K562 (cell line): Measurements from ENCODE around the gene MBLAC2. TPM values are rescaled to one million over a fixed set of nuclear protein-coding genes. Genes with fewer than 3 reads are reported as not detected.
A peak's percentile ranks its signal among the peaks of the same experiment; 100 is the strongest.

Experiments used
- ELF1 ChIP-seq: fragments of 200-800 bp; sonication (Bioruptor generic); IDR thresholded peaks from 2 replicates; pipeline ENCODE4 v1.6.1; 2016; ENCODE audit warnings: missing genetic modification characterization, missing compliant biosample characterization
- ERF ChIP-seq: fragments of 450-650 bp; formaldehyde crosslinking; IDR thresholded peaks from 2 replicates; pipeline ENCODE4 v1.4.0; 2020; ENCODE audit warnings: mild to moderate bottlenecking, mixed read lengths
- ETV1 ChIP-seq: fragments of 450-650 bp; conservative IDR thresholded peaks from 2 replicates; pipeline ENCODE4 v1.6.1; 2016; ENCODE audit warnings: missing genetic modification characterization, control low read depth, low read depth, missing compliant biosample characterization
- L3MBTL2 ChIP-seq: fragments of 450-650 bp; IDR thresholded peaks from 2 replicates; pipeline ENCODE4 v1.6.1; 2016; ENCODE audit warnings: mild to moderate bottlenecking, moderate library complexity
- MYNN ChIP-seq, 2 experiments: sonication (generic); formaldehyde crosslinking in 1 of 2; IDR thresholded peaks; 2 replicates each; pipeline versions ENCODE4 v1.5.0 to v1.6.1; 2016 to 2020; ENCODE audit warnings: antibody characterized with exemption in 1 of 2, missing genetic modification reagents in 1 of 2
- NFIX ChIP-seq: fragments of 250-450 bp; sonication (Bioruptor Pico); IDR thresholded peaks from 2 replicates; pipeline ENCODE4 v1.4.0; 2020; ENCODE audit warnings: low read depth, mild to moderate bottlenecking, moderate library complexity
- NUFIP1 ChIP-seq: fragments of 450-650 bp; IDR thresholded peaks from 2 replicates; pipeline ENCODE4 v1.6.1; 2018; ENCODE audit not compliant: partially characterized antibody
- ZBTB17 ChIP-seq: fragments of 450-650 bp; formaldehyde crosslinking; IDR thresholded peaks from 2 replicates; pipeline ENCODE4 v1.4.0; 2020; ENCODE audit warnings: mild to moderate bottlenecking
- ZFPM2 ChIP-seq: fragments of 250-450 bp; sonication (Bioruptor Pico); IDR thresholded peaks from 2 replicates; pipeline ENCODE4 v1.5.1; 2022; ENCODE audit warnings: mild to moderate bottlenecking
- ZKSCAN3 ChIP-seq: fragments of 250-450 bp; sonication (Bioruptor Pico); IDR thresholded peaks from 2 replicates; pipeline ENCODE4 v1.4.0; 2020
- ZKSCAN8 ChIP-seq: fragments of 200-800 bp; sonication (Bioruptor generic); IDR thresholded peaks from 2 replicates; pipeline ENCODE4 v1.6.1; 2016; ENCODE audit warnings: missing genetic modification characterization, missing compliant biosample characterization
- ZNF12 ChIP-seq: sonication (generic); formaldehyde crosslinking; IDR thresholded peaks from 2 replicates; pipeline ENCODE4 v1.4.0; 2020; ENCODE audit warnings: mild to moderate bottlenecking, missing genetic modification reagents
- ZNF408 ChIP-seq: fragments of 250-450 bp; sonication (Bioruptor Pico); IDR thresholded peaks from 2 replicates; pipeline ENCODE4 v1.4.0; 2020; ENCODE audit warnings: low read depth, mild to moderate bottlenecking, moderate library complexity
- polyA plus RNA-seq, 8 experiments: library from polyadenylated mRNA; depleted of rRNA in 4 of 8; stranded (reverse) in 5 of 8; unstranded in 3 of 8; fragments of >200 nt; fragmentation: Nextera tagmentation in 2 of 8; fragmentation: Illumina TruSeq in 1 of 8; extraction: Ambion mirVana in 2 of 8; extraction: Trizol in 1 of 8; gene quantifications; 2 replicates each; pipeline versions ENCODE4 v1.2.1 to v1.2.3, GENCODE V29; 2011 to 2014; ENCODE audit warnings: inconsistent platforms in 1 of 8, missing spikeins in 1 of 8
- total RNA-seq, 7 experiments: library from RNA; depleted of rRNA in 6 of 7; stranded (reverse); fragments of >200 nt in 6 of 7; fragmentation: Illumina TruSeq in 2 of 7; extraction: Trizol in 2 of 7; gene quantifications; 2 replicates each; pipeline versions ENCODE4 v1.2.1 to v1.2.3, GENCODE V29; 2011 to 2021; ENCODE audit warnings: low replicate concordance in 1 of 7
- TF ChIP-seq, protein P1 (sequence below): fragments of 450-650 bp; IDR thresholded peaks from 2 replicates; pipeline ENCODE4 v1.6.1; 2016; ENCODE audit warnings: low read depth
- TF ChIP-seq, protein P2 (sequence below): fragments of 250-450 bp; sonication (Bioruptor Pico); IDR thresholded peaks from 2 replicates; pipeline ENCODE4 v1.9.0; 2021; ENCODE audit warnings: mild to moderate bottlenecking
- TF ChIP-seq, protein P3 (sequence below): fragments of 200-800 bp; sonication (Bioruptor generic); IDR thresholded peaks from 2 replicates; pipeline ENCODE4 v1.6.1; 2017; ENCODE audit warnings: missing genetic modification characterization, missing compliant biosample characterization
- TF ChIP-seq, protein P4 (sequence below): fragments of 450-650 bp; formaldehyde crosslinking; IDR thresholded peaks from 2 replicates; pipeline ENCODE4 v1.4.0; 2022; ENCODE audit warnings: missing genetic modification characterization

Gene MBLAC2
- total and polyA plus RNA-seq, 9 of the 15 experiments (the other 6 are each of a cell fraction or from before 2014, with no cell fraction given), result 2.4 to 13.1 (median 10.3) TPM

DNA sequence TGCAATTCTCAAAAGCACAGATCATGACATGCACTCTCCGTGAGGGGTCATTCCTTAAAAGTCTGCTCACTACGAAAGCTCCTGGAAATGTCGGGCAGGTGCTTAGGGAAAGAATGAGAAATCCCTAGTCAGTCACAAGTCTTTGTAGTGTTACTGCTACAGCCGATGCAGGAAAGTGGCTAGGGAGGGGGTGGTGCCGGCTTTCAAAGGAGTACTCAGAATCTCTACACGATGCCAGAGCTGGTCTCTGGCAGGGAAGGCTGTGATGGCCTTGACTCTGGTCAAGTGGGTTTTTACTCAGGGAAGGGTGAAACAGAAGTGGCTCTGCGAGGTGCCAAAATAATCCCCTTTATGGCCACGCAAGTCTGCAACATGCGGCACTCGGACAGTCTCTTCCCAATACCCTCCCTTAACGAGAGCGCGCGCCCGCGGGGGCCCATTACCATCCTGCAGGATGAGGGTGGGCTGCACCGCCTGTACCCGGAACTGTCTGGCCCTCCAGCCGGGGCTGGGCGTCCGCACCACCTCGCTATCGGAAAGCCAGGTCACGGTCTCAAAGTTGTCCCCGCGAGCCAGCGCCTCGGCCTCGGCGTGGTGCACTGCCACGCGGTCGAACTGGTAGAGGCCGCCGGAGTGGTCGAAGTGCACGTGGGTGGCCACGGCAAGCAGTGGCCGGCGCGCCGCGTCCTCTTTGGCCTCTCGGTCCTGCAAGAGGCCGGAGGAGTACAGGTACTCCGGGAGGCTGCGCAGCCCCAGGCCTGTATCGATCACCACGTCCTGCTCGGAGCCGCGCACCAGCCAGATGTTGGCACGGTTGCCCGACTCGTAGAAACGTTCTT lies 956 bp downstream of the MBLAC2 start (continued):
- TF ChIP-seq, protein P1, sequence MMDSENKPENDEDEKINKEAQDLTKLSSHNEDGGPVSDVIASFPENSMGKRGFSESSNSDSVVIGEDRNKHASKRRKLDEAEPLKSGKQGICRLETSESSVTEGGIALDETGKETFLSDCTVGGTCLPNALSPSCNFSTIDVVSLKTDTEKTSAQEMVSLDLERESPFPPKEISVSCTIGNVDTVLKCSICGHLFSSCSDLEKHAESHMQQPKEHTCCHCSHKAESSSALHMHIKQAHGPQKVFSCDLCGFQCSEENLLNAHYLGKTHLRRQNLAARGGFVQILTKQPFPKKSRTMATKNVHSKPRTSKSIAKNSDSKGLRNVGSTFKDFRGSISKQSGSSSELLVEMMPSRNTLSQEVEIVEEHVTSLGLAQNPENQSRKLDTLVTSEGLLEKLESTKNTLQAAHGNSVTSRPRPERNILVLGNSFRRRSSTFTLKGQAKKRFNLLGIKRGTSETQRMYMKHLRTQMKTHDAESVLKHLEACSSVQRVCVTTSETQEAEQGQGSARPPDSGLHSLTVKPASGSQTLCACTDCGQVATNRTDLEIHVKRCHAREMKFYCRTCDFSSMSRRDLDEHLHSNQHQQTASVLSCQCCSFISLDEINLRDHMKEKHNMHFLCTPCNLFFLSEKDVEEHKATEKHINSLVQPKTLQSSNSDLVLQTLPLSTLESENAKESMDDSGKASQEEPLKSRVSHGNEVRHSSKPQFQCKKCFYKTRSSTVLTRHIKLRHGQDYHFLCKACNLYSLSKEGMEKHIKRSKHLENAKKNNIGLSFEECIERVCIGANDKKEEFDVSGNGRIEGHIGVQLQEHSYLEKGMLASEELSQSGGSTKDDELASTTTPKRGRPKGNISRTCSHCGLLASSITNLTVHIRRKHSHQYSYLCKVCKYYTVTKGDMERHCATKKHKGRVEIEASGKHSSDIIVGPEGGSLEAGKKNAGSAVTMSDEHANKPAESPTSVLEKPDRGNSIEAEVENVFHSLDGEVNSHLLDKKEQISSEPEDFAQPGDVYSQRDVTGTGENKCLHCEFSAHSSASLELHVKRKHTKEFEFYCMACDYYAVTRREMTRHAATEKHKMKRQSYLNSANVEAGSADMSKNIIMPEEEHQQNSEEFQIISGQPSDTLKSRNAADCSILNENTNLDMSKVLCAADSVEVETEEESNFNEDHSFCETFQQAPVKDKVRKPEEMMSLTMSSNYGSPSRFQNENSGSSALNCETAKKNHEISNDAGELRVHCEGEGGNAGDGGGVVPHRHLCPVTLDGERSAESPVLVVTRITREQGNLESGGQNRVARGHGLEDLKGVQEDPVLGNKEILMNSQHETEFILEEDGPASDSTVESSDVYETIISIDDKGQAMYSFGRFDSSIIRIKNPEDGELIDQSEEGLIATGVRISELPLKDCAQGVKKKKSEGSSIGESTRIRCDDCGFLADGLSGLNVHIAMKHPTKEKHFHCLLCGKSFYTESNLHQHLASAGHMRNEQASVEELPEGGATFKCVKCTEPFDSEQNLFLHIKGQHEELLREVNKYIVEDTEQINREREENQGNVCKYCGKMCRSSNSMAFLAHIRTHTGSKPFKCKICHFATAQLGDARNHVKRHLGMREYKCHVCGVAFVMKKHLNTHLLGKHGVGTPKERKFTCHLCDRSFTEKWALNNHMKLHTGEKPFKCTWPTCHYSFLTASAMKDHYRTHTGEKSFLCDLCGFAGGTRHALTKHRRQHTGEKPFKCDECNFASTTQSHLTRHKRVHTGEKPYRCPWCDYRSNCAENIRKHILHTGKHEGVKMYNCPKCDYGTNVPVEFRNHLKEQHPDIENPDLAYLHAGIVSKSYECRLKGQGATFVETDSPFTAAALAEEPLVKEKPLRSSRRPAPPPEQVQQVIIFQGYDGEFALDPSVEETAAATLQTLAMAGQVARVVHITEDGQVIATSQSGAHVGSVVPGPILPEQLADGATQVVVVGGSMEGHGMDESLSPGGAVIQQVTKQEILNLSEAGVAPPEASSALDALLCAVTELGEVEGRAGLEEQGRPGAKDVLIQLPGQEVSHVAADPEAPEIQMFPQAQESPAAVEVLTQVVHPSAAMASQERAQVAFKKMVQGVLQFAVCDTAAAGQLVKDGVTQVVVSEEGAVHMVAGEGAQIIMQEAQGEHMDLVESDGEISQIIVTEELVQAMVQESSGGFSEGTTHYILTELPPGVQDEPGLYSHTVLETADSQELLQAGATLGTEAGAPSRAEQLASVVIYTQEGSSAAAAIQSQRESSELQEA, result no peak
- TF ChIP-seq MYNN (IDR thresholded peaks at IDR 0.05), result no peak
- no peak for TF ChIP-seq MYNN (CRISPR knock-in tag; IDR thresholded peaks at IDR 0.05)
- TF ChIP-seq ZBTB17, result no peak
- no peak for TF ChIP-seq ZKSCAN3
- TF ChIP-seq, protein P2, sequence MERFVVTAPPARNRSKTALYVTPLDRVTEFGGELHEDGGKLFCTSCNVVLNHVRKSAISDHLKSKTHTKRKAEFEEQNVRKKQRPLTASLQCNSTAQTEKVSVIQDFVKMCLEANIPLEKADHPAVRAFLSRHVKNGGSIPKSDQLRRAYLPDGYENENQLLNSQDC (CRISPR knock-in tag), result no peak
- TF ChIP-seq NUFIP1, result no peak
- TF ChIP-seq ELF1 (tag), result peak; percentile 40; the same call in 1 of the 2 replicates
- no peak for TF ChIP-seq ZFPM2 (CRISPR knock-in tag)
- TF ChIP-seq NFIX (CRISPR knock-in tag), result no peak
- TF ChIP-seq ETV1 (tag), result no peak
- TF ChIP-seq ZKSCAN8 (CRISPR knock-in tag), result no peak
- TF ChIP-seq, protein P3, sequence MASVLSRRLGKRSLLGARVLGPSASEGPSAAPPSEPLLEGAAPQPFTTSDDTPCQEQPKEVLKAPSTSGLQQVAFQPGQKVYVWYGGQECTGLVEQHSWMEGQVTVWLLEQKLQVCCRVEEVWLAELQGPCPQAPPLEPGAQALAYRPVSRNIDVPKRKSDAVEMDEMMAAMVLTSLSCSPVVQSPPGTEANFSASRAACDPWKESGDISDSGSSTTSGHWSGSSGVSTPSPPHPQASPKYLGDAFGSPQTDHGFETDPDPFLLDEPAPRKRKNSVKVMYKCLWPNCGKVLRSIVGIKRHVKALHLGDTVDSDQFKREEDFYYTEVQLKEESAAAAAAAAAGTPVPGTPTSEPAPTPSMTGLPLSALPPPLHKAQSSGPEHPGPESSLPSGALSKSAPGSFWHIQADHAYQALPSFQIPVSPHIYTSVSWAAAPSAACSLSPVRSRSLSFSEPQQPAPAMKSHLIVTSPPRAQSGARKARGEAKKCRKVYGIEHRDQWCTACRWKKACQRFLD (CRISPR knock-in tag), result no peak; the same call in 1 of the 2 replicates
- peak; percentile 97 for TF ChIP-seq L3MBTL2
- 0 out of 2 replicates have a peak, but pooled peaks have one; percentile 65 for TF ChIP-seq ZNF12
- TF ChIP-seq, protein P4, sequence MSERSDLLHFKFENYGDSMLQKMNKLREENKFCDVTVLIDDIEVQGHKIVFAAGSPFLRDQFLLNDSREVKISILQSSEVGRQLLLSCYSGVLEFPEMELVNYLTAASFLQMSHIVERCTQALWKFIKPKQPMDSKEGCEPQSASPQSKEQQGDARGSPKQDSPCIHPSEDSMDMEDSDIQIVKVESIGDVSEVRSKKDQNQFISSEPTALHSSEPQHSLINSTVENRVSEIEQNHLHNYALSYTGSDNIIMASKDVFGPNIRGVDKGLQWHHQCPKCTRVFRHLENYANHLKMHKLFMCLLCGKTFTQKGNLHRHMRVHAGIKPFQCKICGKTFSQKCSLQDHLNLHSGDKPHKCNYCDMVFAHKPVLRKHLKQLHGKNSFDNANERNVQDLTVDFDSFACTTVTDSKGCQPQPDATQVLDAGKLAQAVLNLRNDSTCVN (CRISPR knock-in tag), result no peak
- TF ChIP-seq ZNF408, result no peak
- TF ChIP-seq ERF (CRISPR knock-in tag), result 0 out of 2 replicates have a peak, but pooled peaks have one; percentile 63
